ENCODE measurements around the gene ADAMTSL2. TPM values are rescaled to one million over a fixed set of nuclear protein-coding genes. Genes with fewer than 3 reads are reported as not detected.

ADAMTSL2 gene
- total and polyA plus RNA-seq, 7 experiments from 2014 or later = 0.16 to 2.7 (median 0.71) TPM; not detected in 1

- no peaks in the 10 kb centered on the region for H3K4me1 ChIP-seq (ENCODE audit: control insufficient read depth in 2 of 2, insufficient read depth in 2 of 2, low read length in 2 of 2)
- Mint-ChIP-seq H3K4me1 (peaks cover 0 to 1% (median 0%) of the 10 kb centered on the region in 7 donors), H3K36me3 (peaks cover 3 to 10% (median 8%) of the 10 kb centered on the region in 5 donors), H3K4me3 (no peak overlapping the region), H3K9me3 (peaks cover 6 to 22% (median 11%) of the 10 kb centered on the region in 11 donors), H3K27me3 (peaks cover 0 to 7% (median 0%) of the 10 kb centered on the region in 5 donors), H3K27ac (no peak overlapping the region)
- intact Hi-C loops (cut with micrococcal nuclease) = no loop called here
- POLR2A ChIA-PET = interaction anchor here (0.6 kb wide), 2 partner anchors 195 to 416 kb away, joined by 3 read pairs; no protein-coding TSS in a partner anchor
- H3K27ac ChIP-seq (ENCODE audit: low read depth, low read length) = no peak overlapping the region
- CTCF ChIA-PET = interaction anchor here (0.7 kb wide), 1 partner anchor 86 kb away, joined by 3 read pairs; no protein-coding TSS in a partner anchor
- peaks cover 0 to 21% (median 6%) of the 10 kb centered on the region in 3 experiments for H3K9me3 ChIP-seq (ENCODE audit: control insufficient read depth in 2 of 3, low read length in 3 of 3)
- no peaks in the 10 kb centered on the region for H3K36me3 ChIP-seq (ENCODE audit: control insufficient read depth in 2 of 3, insufficient read depth in 3 of 3, low read length in 3 of 3)
- DNase-seq = no peak
- H3K27me3 ChIP-seq (ENCODE audit: control insufficient read depth in 2 of 2, insufficient read depth in 2 of 2, low read length in 2 of 2) = no peaks in the 10 kb centered on the region
- no peak for ATAC-seq
- no peak overlapping the region for H3K4me3 ChIP-seq (ENCODE audit: low read length)
Measured at GRCh38 chr9:133597316-133597957, 62.9 kb downstream of the ADAMTSL2 start.

- Histone ChIP-seq H3K4me3 (ENCODE audit: low read length) (no peak overlapping the region), H3K9me3 (ENCODE audit: control insufficient read depth in 2 of 3, low read length in 3 of 3) (peaks cover 0 to 21% (median 6%) of the 10 kb centered on the region in 3 experiments), H3K27me3 (ENCODE audit: control insufficient read depth in 2 of 2, insufficient read depth in 2 of 2, low read length in 2 of 2) (no peaks in the 10 kb centered on the region), H3K36me3 (ENCODE audit: control insufficient read depth in 2 of 3, insufficient read depth in 3 of 3, low read length in 3 of 3) (no peaks in the 10 kb centered on the region), H3K4me1 (ENCODE audit: control insufficient read depth in 2 of 2, insufficient read depth in 2 of 2, low read length in 2 of 2) (no peaks in the 10 kb centered on the region), H3K27ac (ENCODE audit: low read depth, low read length) (no peak overlapping the region)
- POLR2A ChIA-PET = no interaction called here
- no peak for ATAC-seq
- Mint-ChIP-seq H3K4me1 (peaks cover 0 to 1% (median 0%) of the 10 kb centered on the region in 7 donors), H3K27ac (no peak overlapping the region), H3K4me3 (no peak overlapping the region), H3K27me3 (peaks cover 0 to 7% (median 0%) of the 10 kb centered on the region in 5 donors), H3K9me3 (peaks cover 6 to 22% (median 11%) of the 10 kb centered on the region in 11 donors), H3K36me3 (peaks cover 3 to 10% (median 8%) of the 10 kb centered on the region in 5 donors)
- no peak for DNase-seq
- CTCF ChIA-PET = no interaction called here
- intact Hi-C loops (cut with micrococcal nuclease) = no loop called here
Measured at GRCh38 chr9:133598978-133599377, 64.5 kb downstream of the ADAMTSL2 start.

GRCh38 chr9:133599470-133600173 is 65.1 kb downstream of the ADAMTSL2 start:
- no peaks in the 10 kb centered on the region for H3K27me3 ChIP-seq (ENCODE audit: control insufficient read depth in 2 of 2, insufficient read depth in 2 of 2, low read length in 2 of 2)

GRCh38 chr9:133600739-133601138 is 66.2 kb downstream of the ADAMTSL2 start:
- DNase-seq = no peak
- Histone ChIP-seq H3K36me3 (ENCODE audit: control insufficient read depth in 2 of 3, insufficient read depth in 3 of 3, low read length in 3 of 3) (no peaks in the 10 kb centered on the region), H3K4me3 (ENCODE audit: low read length) (no peak overlapping the region), H3K9me3 (ENCODE audit: control insufficient read depth in 2 of 3, low read length in 3 of 3) (peaks cover 0 to 21% (median 6%) of the 10 kb centered on the region in 3 experiments), H3K27ac (ENCODE audit: low read depth, low read length) (no peak overlapping the region), H3K27me3 (ENCODE audit: control insufficient read depth in 2 of 2, insufficient read depth in 2 of 2, low read length in 2 of 2) (no peaks in the 10 kb centered on the region), H3K4me1 (ENCODE audit: control insufficient read depth in 2 of 2, insufficient read depth in 2 of 2, low read length in 2 of 2) (no peaks in the 10 kb centered on the region)
- peaks cover 6 to 22% (median 11%) of the 10 kb centered on the region in 11 donors for H3K9me3 Mint-ChIP-seq
- peaks cover 0 to 11% (median 8%) of the 10 kb centered on the region in 7 donors for H3K4me1 Mint-ChIP-seq
- H3K36me3 Mint-ChIP-seq = peaks cover 3 to 10% (median 8%) of the 10 kb centered on the region in 5 donors
- ChIA-PET CTCF (no interaction called here), POLR2A (no interaction called here)
- intact Hi-C loops (cut with micrococcal nuclease) = no loop called here
- no peak overlapping the region for H3K4me3 Mint-ChIP-seq
- no peak overlapping the region for H3K27ac Mint-ChIP-seq
- H3K27me3 Mint-ChIP-seq = peaks cover 0 to 3% (median 0%) of the 10 kb centered on the region in 5 donors
- ATAC-seq = no peak

More at GRCh38 chr9:133599470-133600173, 65.1 kb downstream of the ADAMTSL2 start:
- Histone ChIP-seq H3K4me1 (ENCODE audit: control insufficient read depth in 2 of 2, insufficient read depth in 2 of 2, low read length in 2 of 2) (no peaks in the 10 kb centered on the region), H3K36me3 (ENCODE audit: control insufficient read depth in 2 of 3, insufficient read depth in 3 of 3, low read length in 3 of 3) (no peaks in the 10 kb centered on the region), H3K9me3 (ENCODE audit: control insufficient read depth in 2 of 3, low read length in 3 of 3) (peaks cover 0 to 21% (median 6%) of the 10 kb centered on the region in 3 experiments), H3K27ac (ENCODE audit: low read depth, low read length) (no peak overlapping the region), H3K4me3 (ENCODE audit: low read length) (no peak overlapping the region)
- Mint-ChIP-seq H3K36me3 (peaks cover 3 to 10% (median 8%) of the 10 kb centered on the region in 5 donors), H3K27me3 (peaks cover 0 to 7% (median 0%) of the 10 kb centered on the region in 5 donors), H3K9me3 (peaks cover 6 to 22% (median 11%) of the 10 kb centered on the region in 11 donors), H3K4me1 (peaks cover 0 to 7% (median 5%) of the 10 kb centered on the region in 7 donors), H3K27ac (no peak overlapping the region), H3K4me3 (no peak overlapping the region)
- intact Hi-C loops (cut with micrococcal nuclease) = no loop called here
- ATAC-seq (no peak), DNase-seq (no peak)
- POLR2A ChIA-PET = no interaction called here
- CTCF ChIA-PET = no interaction called here

GRCh38 chr9:133601746-133602145 is 67.2 kb downstream of the ADAMTSL2 start:
- peaks cover 0 to 15% (median 6%) of the 10 kb centered on the region in 3 experiments for H3K9me3 ChIP-seq (ENCODE audit: control insufficient read depth in 2 of 3, low read length in 3 of 3)
- Mint-ChIP-seq H3K36me3 (peaks cover 3 to 9% (median 8%) of the 10 kb centered on the region in 5 donors), H3K27ac (no peak overlapping the region), H3K9me3 (peaks cover 5 to 15% (median 10%) of the 10 kb centered on the region in 11 donors), H3K4me3 (no peak overlapping the region), H3K4me1 (peaks cover 0 to 11% (median 8%) of the 10 kb centered on the region in 7 donors), H3K27me3 (peaks cover 0 to 7% (median 2%) of the 10 kb centered on the region in 5 donors)
- H3K4me3 ChIP-seq (ENCODE audit: low read length) = no peak overlapping the region
- H3K27me3 ChIP-seq (ENCODE audit: control insufficient read depth in 2 of 2, insufficient read depth in 2 of 2, low read length in 2 of 2) = no peaks in the 10 kb centered on the region
- H3K36me3 ChIP-seq (ENCODE audit: control insufficient read depth in 2 of 3, insufficient read depth in 3 of 3, low read length in 3 of 3) = no peaks in the 10 kb centered on the region
- no peak overlapping the region for H3K27ac ChIP-seq (ENCODE audit: low read depth, low read length)
- H3K4me1 ChIP-seq (ENCODE audit: control insufficient read depth in 2 of 2, insufficient read depth in 2 of 2, low read length in 2 of 2) = no peaks in the 10 kb centered on the region
- DNase-seq (no peak), ATAC-seq (no peak)
- ChIA-PET CTCF (no interaction called here), POLR2A (no interaction called here)
- intact Hi-C loops (cut with micrococcal nuclease) = no loop called here

GRCh38 chr9:133602277-133602676 is 67.8 kb downstream of the ADAMTSL2 start:
- Histone ChIP-seq H3K36me3 (ENCODE audit: control insufficient read depth in 2 of 3, insufficient read depth in 3 of 3, low read length in 3 of 3) (no peaks in the 10 kb centered on the region), H3K27me3 (ENCODE audit: control insufficient read depth in 2 of 2, insufficient read depth in 2 of 2, low read length in 2 of 2) (no peaks in the 10 kb centered on the region), H3K4me3 (ENCODE audit: low read length) (no peak overlapping the region), H3K27ac (ENCODE audit: low read depth, low read length) (no peak overlapping the region), H3K9me3 (ENCODE audit: control insufficient read depth in 2 of 3, low read length in 3 of 3) (peaks cover 0 to 10% (median 1%) of the 10 kb centered on the region in 3 experiments), H3K4me1 (ENCODE audit: control insufficient read depth in 2 of 2, insufficient read depth in 2 of 2, low read length in 2 of 2) (no peaks in the 10 kb centered on the region)
- ATAC-seq (no peak), DNase-seq (no peak)
- Mint-ChIP-seq H3K9me3 (peaks cover 1 to 10% (median 5%) of the 10 kb centered on the region in 11 donors), H3K4me3 (no peak overlapping the region), H3K4me1 (peaks cover 0 to 11% (median 8%) of the 10 kb centered on the region in 7 donors), H3K27me3 (peaks cover 0 to 12% (median 6%) of the 10 kb centered on the region in 5 donors), H3K27ac (no peak overlapping the region), H3K36me3 (peaks cover under 1 to 4% (median 4%) of the 10 kb centered on the region in 5 donors)
- ChIA-PET POLR2A (no interaction called here), CTCF (no interaction called here)
- intact Hi-C loops (cut with micrococcal nuclease) = no loop called here

All from naive thymus-derived CD4-positive, alpha-beta T cell (primary cell).